Measurements from ENCODE around the gene RANBP1.

RANBP1 gene

GRCh38 chr22:20109411-20110358 lies 6.2 kb upstream of the RANBP1 start:
- DNase-seq, result no peak

- no peak for DNase-seq
These were observed 5.4 kb upstream of the RANBP1 start for GRCh38 chr22:20110359-20110985.

GRCh38 chr22:20111045-20111688 lies 4.7 kb upstream of the RANBP1 start:
- DNase-seq, result no peak

GRCh38 chr22:20111689-20112622 lies 3.9 kb upstream of the RANBP1 start:
- DNase-seq, result no peak

GRCh38 chr22:20112623-20113511 lies 3.0 kb upstream of the RANBP1 start:
- no peak for DNase-seq

- DNase-seq, result no peak
These were observed 2.2 kb upstream of the RANBP1 start for GRCh38 chr22:20113551-20114310.

- no peak for DNase-seq
These were observed 1.1 kb upstream of the RANBP1 start for GRCh38 chr22:20114506-20115475.

GRCh38 chr22:20116376-20116950 lies 559 bp downstream of the RANBP1 start:
- DNase-seq, result no peak

GRCh38 chr22:20116951-20117632 lies 1.2 kb downstream of the RANBP1 start, which contains the start of gene TRMT2A:
Gene TRMT2A (minus strand): TSS chr22:20117226. CDS start chr22:20116906, 320 bp downstream.
- peak; percentile 90 for DNase-seq

GRCh38 chr22:20117633-20118299 lies 1.9 kb downstream of the RANBP1 start:
- peak; percentile 15 for DNase-seq

GRCh38 chr22:20118300-20119020 lies 2.6 kb downstream of the RANBP1 start:
- DNase-seq, result no peak

- DNase-seq, result no peak
These were observed 6.0 kb downstream of the RANBP1 start for GRCh38 chr22:20121856-20122415.

GRCh38 chr22:20123366-20124082 lies 7.6 kb downstream of the RANBP1 start:
- DNase-seq, result no peak

GRCh38 chr22:20124083-20124787 lies 8.3 kb downstream of the RANBP1 start:
- DNase-seq, result no peak
